Uterus (tissue), 4 donors: Measurements from ENCODE around the gene IL18RAP. TPM values are rescaled to one million over a fixed set of nuclear protein-coding genes. Genes with fewer than 3 reads are reported as not detected.

Experiments used
- DNase-seq, 2 donors: peaks; one replicate each; pipeline ENCODE4 v3.0.0-alpha.2; 2019 to 2020
- H3K27ac ChIP-seq, 2 donors: fragments of 200-600 bp; sonication (generic); 1 replicate in 1 of 2; 2 replicates in 1 of 2; pipeline ENCODE4 v1.5.1; 2016 to 2018
- H3K27me3 ChIP-seq, 2 donors: fragments of 200-600 bp; sonication (generic); one replicate each; pipeline ENCODE4 v1.5.1; 2018 to 2019; ENCODE audit warnings: control low read depth in 1 of 2
- H3K36me3 ChIP-seq, 2 donors: fragments of 200-600 bp; sonication (generic); one replicate each; pipeline ENCODE4 v1.5.1; 2019; ENCODE audit warnings: control low read depth in 1 of 2
- H3K4me1 ChIP-seq, 2 donors: fragments of 200-600 bp; sonication (generic); one replicate each; pipeline ENCODE4 v1.5.1; 2018 to 2019; ENCODE audit warnings: control low read depth in 1 of 2
- H3K4me3 ChIP-seq, 2 donors: fragments of 200-600 bp; sonication (generic); 1 replicate in 1 of 2; 2 replicates in 1 of 2; pipeline ENCODE4 v1.5.1; 2018 to 2019; ENCODE audit warnings: mild to moderate bottlenecking in 1 of 2
- H3K9me3 ChIP-seq, 2 donors: fragments of 200-600 bp; sonication (generic); one replicate each; pipeline ENCODE4 v1.5.1; 2019; ENCODE audit warnings: control low read depth in 1 of 2
- CTCF ChIP-seq, 4 experiments: fragments of 200-600 bp in 2 of 4; fragments of 450-650 bp in 2 of 4; sonication (generic) in 2 of 4; IDR thresholded peaks; one replicate each; pipeline ENCODE4 v1.5.1; 2016 to 2019; ENCODE audit warnings: antibody characterized with exemption in 4 of 4, mild to moderate bottlenecking in 2 of 4, moderate library complexity in 1 of 4
- POLR2A ChIP-seq, 2 donors: fragments of 450-650 bp; IDR thresholded peaks; one replicate each; pipeline ENCODE4 v1.6.1; 2016; ENCODE audit warnings: antibody characterized with exemption in 2 of 2, mild to moderate bottlenecking in 1 of 2, moderate library complexity in 1 of 2
- intact Hi-C: fragments of 100-400 bp; cut with DNase I; formaldehyde crosslinking; loops from one replicate; pipeline ENCODE4 v1.15.1; 2023; ENCODE audit warnings: low total_unique reads
- total RNA-seq, 4 donors: library from RNA; depleted of rRNA in 3 of 4; stranded (reverse); fragments of >200 nt in 3 of 4; gene quantifications; one replicate each; pipeline versions ENCODE4 v1.1.0 to v1.2.4, GENCODE V29; 2014 to 2023
- donor health status: DM: yes; HTN: yes; CAD: no.

IL18RAP gene
- total RNA-seq, 4 donors from 2014 or later = 0.29 to 1.9 (median 0.76) TPM

- no peak for TF ChIP-seq CTCF (IDR thresholded peaks at IDR 0.05)
- no peak for TF ChIP-seq POLR2A (IDR thresholded peaks at IDR 0.05)
- Histone ChIP-seq H3K27me3 (no peaks in the 10 kb centered on the region), H3K4me1 (no peaks in the 10 kb centered on the region), H3K4me3 (no peak overlapping the region), H3K27ac (no peak overlapping the region), H3K9me3 (no peaks in the 10 kb centered on the region), H3K36me3 (no peaks in the 10 kb centered on the region)
- intact Hi-C loops = no loop called here
- DNase-seq = no peak
These were observed 57.6 kb downstream of the IL18RAP start for GRCh38 chr2:102480285-102481195.

DNA sequence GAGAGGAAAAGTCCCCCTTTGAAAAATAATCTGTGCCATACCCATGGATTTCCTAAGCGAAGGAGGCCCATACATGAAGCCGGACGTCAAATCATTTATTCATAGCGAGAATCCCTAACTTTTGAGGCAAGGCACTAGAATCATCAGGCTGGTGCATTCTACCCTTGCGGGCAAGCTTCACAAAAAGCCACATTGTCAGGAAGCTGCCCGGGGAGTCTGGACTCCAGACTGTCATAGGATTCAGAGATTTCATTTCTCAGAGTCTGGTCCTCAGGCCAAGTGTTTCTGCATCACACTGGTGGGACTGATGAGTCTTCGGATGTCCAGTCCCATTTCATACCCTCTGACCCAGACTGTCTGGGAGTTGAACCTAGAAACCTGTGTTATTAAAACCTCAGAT, 59.0 kb downstream of the IL18RAP start:
- Histone ChIP-seq H3K4me3 (no peak overlapping the region), H3K27me3 (no peaks in the 10 kb centered on the region), H3K4me1 (no peaks in the 10 kb centered on the region), H3K27ac (no peak overlapping the region), H3K9me3 (no peaks in the 10 kb centered on the region), H3K36me3 (no peaks in the 10 kb centered on the region)
- TF ChIP-seq POLR2A (IDR thresholded peaks at IDR 0.05) (no peak), CTCF (IDR thresholded peaks at IDR 0.05) (no peak)
- DNase-seq = no peak
- intact Hi-C loops = no loop called here

GRCh38 chr2:102483086-102483485, 60.1 kb downstream of the IL18RAP start:
- no peak overlapping the region for H3K4me3 ChIP-seq
- DNase-seq = no peak
- no peaks in the 10 kb centered on the region for H3K4me1 ChIP-seq
- no peaks in the 10 kb centered on the region for H3K27me3 ChIP-seq
- no peaks in the 10 kb centered on the region for H3K9me3 ChIP-seq
- TF ChIP-seq CTCF (IDR thresholded peaks at IDR 0.05) (no peak), POLR2A (IDR thresholded peaks at IDR 0.05) (no peak)
- intact Hi-C loops = no loop called here
- H3K36me3 ChIP-seq = no peaks in the 10 kb centered on the region
- no peak overlapping the region for H3K27ac ChIP-seq

DNA sequence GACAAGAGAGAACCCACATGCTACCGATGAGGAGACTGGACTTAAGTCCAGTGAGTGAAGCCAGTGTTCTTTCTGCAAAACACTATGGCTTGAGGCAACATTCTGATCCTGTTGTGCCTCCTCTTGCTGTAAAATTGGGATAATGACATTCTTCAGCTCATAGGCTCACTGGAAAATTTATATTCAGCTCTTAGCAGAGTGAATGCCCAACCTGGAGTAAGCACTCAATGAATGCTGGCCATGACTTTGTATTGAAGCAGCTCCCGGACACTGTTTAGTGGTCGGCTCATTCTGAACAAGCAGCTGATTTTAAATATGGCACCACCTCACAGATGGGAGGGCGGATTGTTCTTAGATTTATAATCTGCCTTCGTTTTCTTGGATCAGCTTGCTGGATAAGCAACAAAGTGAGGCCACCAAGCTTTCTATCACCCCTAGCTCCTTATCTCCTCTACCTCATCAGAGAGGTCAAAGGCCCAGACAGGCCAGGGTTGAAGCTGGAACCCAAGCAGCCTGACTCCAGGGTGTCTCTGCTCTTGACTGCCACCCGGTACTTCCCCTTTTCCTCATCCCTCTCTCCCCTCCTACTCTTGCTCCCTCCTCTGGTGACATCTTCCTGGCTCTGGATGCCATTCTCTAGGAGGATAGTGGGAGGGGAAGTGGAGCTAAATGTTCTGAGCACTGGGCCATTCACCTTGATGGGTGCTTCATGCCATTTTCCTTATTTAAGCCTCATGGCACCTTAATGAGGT, 61.5 kb downstream of the IL18RAP start:
- intact Hi-C loops = no loop called here
- no peak for TF ChIP-seq POLR2A (IDR thresholded peaks at IDR 0.05)
- TF ChIP-seq CTCF (IDR thresholded peaks at IDR 0.05) = no peak

More for the DNA sequence above, 61.5 kb downstream of the IL18RAP start:
- Histone ChIP-seq H3K27me3 (no peaks in the 10 kb centered on the region), H3K27ac (no peak overlapping the region), H3K4me1 (no peaks in the 10 kb centered on the region), H3K9me3 (no peaks in the 10 kb centered on the region), H3K36me3 (no peaks in the 10 kb centered on the region), H3K4me3 (no peak overlapping the region)
- no peak for DNase-seq
